Progenitor cell of endocrine pancreas (in vitro differentiated cells): ENCODE data around the gene TAC3. TPM values are rescaled to one million over a fixed set of nuclear protein-coding genes. Genes with fewer than 3 reads are reported as not detected.
"Not testable (repeated sequence)": the region's sequence is repeated elsewhere in the genome, so short reads cannot be mapped to it uniquely, and the experiment has no call there.

Experiments
- DNase-seq: peaks from one replicate; pipeline ENCODE4 v3.0.0; 2021; ENCODE audit warnings: low spot score; ENCODE audit not compliant: unreplicated experiment
- H3K27ac Mint-ChIP-seq: 2 replicates; pipeline ENCODE4 v1.8.0; 2021; ENCODE audit warnings: mild to moderate bottlenecking, moderate library complexity, mixed read lengths
- H3K27me3 Mint-ChIP-seq: 2 replicates; pipeline ENCODE4 v1.8.0; 2021; ENCODE audit warnings: mixed read lengths
- H3K36me3 Mint-ChIP-seq: 2 replicates; pipeline ENCODE4 v1.8.0; 2022; ENCODE audit warnings: mixed read lengths; ENCODE audit not compliant: insufficient read depth
- H3K4me1 Mint-ChIP-seq: 2 replicates; pipeline ENCODE4 v1.8.0; 2021; ENCODE audit warnings: low read depth, mixed read lengths
- H3K4me3 Mint-ChIP-seq: 2 replicates; pipeline ENCODE4 v1.8.0; 2021; ENCODE audit warnings: low read depth, mild to moderate bottlenecking, moderate library complexity, mixed read lengths
- H3K9me3 Mint-ChIP-seq: 2 replicates; pipeline ENCODE4 v1.8.0; 2021; ENCODE audit warnings: low read depth, mixed read lengths
- total RNA-seq: library from RNA; stranded (reverse); gene quantifications from 2 replicates; pipeline ENCODE4 v1.2.1, GENCODE V29; 2021
- TF ChIP-seq, protein P1 (sequence below): fragments of 200-600 bp; sonication (generic); IDR thresholded peaks from one replicate; pipeline ENCODE4 v1.5.0; 2021; ENCODE audit warnings: antibody characterized with exemption, mild to moderate bottlenecking; ENCODE audit not compliant: unreplicated experiment

TAC3 gene
- total RNA-seq, 1 donor from 2014 or later, result 4.1 TPM

DNA sequence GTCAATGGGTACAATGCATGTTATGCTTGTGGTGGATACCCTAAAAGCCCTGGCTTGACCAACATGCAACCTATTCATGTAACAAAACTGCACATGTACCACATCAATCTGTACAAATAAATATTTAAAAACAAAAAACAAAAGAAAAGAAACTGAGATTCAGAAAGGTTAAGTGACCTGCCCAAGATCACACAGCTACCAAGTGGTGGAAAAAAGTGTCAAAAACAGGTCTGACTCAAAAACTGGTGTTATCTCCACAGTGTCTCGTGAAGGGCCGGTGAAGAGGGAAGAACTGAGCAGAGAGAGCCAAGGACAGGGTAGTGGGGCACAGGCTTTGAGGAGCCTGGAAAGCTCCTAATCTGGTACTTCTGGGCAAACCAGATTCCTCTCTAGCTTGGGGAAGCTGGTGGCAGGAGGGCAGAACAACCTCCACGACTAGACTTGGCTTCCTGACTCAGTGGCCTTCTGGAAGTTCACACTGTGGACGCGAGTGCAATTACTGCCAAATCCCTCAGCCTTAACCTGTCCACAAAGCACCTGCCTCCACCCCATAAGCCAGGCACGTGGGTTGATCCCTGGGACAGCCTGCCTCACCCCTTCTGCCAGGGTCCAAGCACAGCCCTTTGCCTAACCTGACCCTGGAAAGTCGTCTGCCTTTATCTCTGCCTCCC is 25.5 kb downstream of the TAC3 start:
- Mint-ChIP-seq H3K9me3 (no peaks in the 10 kb centered on the region), H3K27me3 (no peaks in the 10 kb centered on the region), H3K27ac (no peak overlapping the region), H3K4me1 (no peaks in the 10 kb centered on the region), H3K4me3 (no peak overlapping the region), H3K36me3 (peaks cover 3% of the 10 kb centered on the region)
- DNase-seq, result no peak
- TF ChIP-seq, protein P1, sequence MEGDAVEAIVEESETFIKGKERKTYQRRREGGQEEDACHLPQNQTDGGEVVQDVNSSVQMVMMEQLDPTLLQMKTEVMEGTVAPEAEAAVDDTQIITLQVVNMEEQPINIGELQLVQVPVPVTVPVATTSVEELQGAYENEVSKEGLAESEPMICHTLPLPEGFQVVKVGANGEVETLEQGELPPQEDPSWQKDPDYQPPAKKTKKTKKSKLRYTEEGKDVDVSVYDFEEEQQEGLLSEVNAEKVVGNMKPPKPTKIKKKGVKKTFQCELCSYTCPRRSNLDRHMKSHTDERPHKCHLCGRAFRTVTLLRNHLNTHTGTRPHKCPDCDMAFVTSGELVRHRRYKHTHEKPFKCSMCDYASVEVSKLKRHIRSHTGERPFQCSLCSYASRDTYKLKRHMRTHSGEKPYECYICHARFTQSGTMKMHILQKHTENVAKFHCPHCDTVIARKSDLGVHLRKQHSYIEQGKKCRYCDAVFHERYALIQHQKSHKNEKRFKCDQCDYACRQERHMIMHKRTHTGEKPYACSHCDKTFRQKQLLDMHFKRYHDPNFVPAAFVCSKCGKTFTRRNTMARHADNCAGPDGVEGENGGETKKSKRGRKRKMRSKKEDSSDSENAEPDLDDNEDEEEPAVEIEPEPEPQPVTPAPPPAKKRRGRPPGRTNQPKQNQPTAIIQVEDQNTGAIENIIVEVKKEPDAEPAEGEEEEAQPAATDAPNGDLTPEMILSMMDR, result no peak

- H3K27me3 Mint-ChIP-seq, result no peaks in the 10 kb centered on the region
- peaks cover 2% of the 10 kb centered on the region for H3K36me3 Mint-ChIP-seq
- H3K27ac Mint-ChIP-seq, result no peak overlapping the region
- H3K4me1 Mint-ChIP-seq, result no peaks in the 10 kb centered on the region
- no peak overlapping the region for H3K4me3 Mint-ChIP-seq
- H3K9me3 Mint-ChIP-seq, result no peaks in the 10 kb centered on the region
- DNase-seq, result no peak
- TF ChIP-seq, protein P1, result no peak
Observed at GRCh38 chr12:56989861-56990610, 26.3 kb downstream of the TAC3 start.

- Mint-ChIP-seq H3K27ac (no peak overlapping the region), H3K4me1 (no peaks in the 10 kb centered on the region), H3K4me3 (no peak overlapping the region), H3K27me3 (no peaks in the 10 kb centered on the region), H3K9me3 (no peaks in the 10 kb centered on the region), H3K36me3 (peaks cover 2% of the 10 kb centered on the region)
- DNase-seq, result no peak
- TF ChIP-seq, protein P1, result no peak
Observed at GRCh38 chr12:56988207-56988739, 28.1 kb downstream of the TAC3 start.

- TF ChIP-seq, protein P1, result peak; percentile 95
- H3K4me3 Mint-ChIP-seq, result no peak overlapping the region
- H3K9me3 Mint-ChIP-seq, result no peaks in the 10 kb centered on the region
- H3K4me1 Mint-ChIP-seq, result no peaks in the 10 kb centered on the region
- no peaks in the 10 kb centered on the region for H3K36me3 Mint-ChIP-seq
- no peaks in the 10 kb centered on the region for H3K27me3 Mint-ChIP-seq
- H3K27ac Mint-ChIP-seq, result no peak overlapping the region
- peak; percentile 69 for DNase-seq
Observed at GRCh38 chr12:56987551-56988053, 28.7 kb downstream of the TAC3 start.

- no peak overlapping the region for H3K27ac Mint-ChIP-seq
- no peak overlapping the region for H3K4me3 Mint-ChIP-seq
- H3K36me3 Mint-ChIP-seq, result no peaks in the 10 kb centered on the region
- no peaks in the 10 kb centered on the region for H3K4me1 Mint-ChIP-seq
- no peak for DNase-seq
- no peaks in the 10 kb centered on the region for H3K27me3 Mint-ChIP-seq
- TF ChIP-seq, protein P1, result no peak
- H3K9me3 Mint-ChIP-seq, result no peaks in the 10 kb centered on the region
Observed at GRCh38 chr12:56987011-56987410, 29.3 kb downstream of the TAC3 start.

DNA sequence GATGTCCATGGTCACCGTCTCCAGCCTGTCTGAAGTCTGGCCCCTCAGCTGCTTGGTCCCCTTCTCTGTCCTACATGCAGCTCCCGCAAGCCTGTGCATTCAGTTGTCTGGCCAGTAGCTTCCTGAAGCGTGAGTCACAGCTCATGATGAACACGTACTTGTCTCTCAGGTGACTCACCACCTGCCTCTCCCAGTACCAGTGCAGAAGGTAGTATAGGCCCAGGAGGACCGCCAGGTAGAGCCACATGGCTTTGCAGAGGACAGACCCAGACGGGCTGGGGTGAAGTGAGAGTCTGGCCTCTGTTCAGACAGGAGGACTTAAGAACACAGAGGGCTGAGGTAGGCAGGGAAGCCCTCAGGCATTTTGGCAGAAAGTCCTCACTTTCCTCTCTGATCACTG is 30.6 kb downstream of the TAC3 start:
- DNase-seq, H3K27me3 Mint-ChIP-seq, H3K4me1 Mint-ChIP-seq, H3K36me3 Mint-ChIP-seq, H3K9me3 Mint-ChIP-seq, H3K27ac Mint-ChIP-seq, H3K4me3 Mint-ChIP-seq: not testable (repeated sequence)
